Skin of body (tissue), 2 donors: ENCODE measurements around the gene ELF4. TPM values are rescaled to one million over a fixed set of nuclear protein-coding genes. Genes with fewer than 3 reads are reported as not detected.
A peak's percentile ranks its signal among the peaks of the same experiment; 100 is the strongest.

ENCODE experiments used
- DNase-seq: peaks from one replicate; lab custom pipeline; 2025; lab: John Stamatoyannopoulos, UW
- total RNA-seq: library from RNA; depleted of rRNA; stranded (reverse); fragments of >200 nt; gene quantifications from one replicate; pipeline ENCODE4 v1.2.3, GENCODE V29; 2014

ELF4 gene
- total RNA-seq, 1 donor from 2014 or later = 10.8 TPM

DNA sequence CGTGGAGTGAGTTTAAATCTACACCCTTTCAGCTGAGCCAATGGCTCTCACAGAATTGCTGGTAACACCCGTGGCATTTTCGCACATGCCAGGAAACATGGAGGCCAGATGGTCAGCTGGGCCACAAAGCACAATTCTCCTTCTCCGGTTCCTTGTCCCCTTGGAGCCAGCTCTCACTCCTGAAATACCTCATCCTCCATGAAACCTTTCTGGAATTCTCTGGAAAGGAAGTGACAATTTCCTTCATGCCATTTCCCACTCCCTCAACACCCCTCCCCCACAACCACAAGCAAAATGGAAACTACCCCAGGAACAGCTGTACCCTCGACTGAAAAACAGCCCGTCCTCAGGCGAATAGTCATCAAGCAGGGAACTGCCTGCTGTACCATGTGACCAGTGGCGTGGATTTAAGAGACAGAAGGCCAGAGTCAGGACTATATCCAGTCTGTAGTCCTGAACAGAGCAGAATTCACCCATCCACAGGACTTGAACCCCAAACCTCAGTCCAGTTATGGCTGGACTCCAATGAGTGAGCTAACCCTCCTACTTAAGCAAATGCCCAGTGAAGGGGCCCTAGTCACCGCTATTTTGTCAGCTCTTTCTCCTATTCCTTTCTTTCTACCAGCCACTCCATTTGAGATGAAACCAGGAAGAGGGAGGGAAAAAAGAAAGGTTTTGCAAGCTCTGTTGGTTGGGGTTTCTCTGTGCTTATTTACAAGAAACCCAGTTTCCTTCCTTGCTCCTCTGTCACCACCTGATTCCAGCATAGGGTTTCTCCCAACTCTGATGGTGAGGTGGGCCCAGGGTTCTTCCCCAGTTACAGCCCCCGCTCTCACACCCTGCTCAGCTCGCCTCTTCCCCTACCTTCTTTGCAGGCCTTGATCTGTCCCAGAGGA lies 24.5 kb downstream of the ELF4 start:
- DNase-seq = no peak

DNA sequence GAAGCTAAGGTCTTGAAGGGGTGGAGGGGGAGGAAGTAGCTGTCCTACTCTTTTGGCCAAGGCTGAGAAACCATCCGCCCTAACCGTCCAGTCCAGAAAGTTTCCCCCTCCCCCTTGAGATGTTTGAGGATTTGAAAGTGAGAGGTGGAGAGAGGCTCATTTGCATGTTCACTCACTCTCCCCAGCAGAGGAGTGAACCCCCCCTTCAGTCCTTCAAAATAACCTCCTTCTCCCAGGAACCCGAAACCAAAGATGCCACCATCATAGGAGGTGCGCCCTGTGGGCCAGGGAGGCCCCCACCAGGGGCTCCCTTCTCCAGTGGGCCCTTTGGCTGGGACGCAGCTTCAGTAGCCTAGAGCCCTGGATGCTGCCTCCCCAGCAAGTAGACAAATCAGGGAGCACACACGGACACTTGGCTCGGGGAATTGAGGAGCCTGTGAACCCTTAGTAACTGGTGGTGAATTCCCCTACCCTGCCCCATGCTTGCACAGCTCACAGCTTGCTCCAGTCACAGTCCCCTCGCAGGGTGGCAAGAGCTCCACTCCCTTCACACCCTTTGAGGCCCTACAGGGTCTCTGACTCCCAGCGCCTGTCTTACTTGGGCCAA lies 25.6 kb downstream of the ELF4 start:
- no peak for DNase-seq

DNA sequence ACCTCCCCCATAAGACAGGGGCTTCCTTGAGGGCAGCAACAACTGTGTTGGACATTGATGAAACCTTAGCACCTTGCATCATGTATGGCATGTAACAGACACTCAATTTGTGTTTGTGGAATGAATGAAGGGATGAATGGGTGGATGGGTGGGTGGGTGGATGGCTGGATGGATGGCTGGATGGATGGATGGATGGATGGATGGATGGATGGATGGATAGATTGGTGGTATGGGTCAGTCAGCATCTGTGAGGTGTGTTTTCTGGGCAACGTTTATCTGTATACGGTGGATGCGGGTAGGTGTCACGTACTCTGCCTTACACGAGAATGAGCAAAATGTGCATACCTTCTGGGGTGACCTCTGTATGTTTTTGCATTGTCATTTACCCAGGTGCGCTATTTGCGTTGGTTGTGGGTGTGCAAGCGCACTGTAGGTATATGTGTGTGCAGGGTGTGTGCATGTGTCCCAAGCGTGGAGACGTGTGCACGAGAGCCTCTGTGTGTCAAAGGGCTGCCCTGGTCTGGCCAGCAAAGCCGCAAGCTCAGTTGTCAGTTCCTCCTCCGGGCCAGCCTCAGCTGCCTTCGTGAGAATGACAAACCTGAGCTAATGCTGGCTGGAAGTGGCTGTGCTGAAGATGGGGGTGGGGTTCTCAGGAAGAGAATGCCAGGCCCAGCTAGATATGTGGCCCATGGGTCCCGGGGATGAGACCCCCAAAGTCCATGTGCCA lies 26.5 kb downstream of the ELF4 start:
- DNase-seq = no peak

DNA sequence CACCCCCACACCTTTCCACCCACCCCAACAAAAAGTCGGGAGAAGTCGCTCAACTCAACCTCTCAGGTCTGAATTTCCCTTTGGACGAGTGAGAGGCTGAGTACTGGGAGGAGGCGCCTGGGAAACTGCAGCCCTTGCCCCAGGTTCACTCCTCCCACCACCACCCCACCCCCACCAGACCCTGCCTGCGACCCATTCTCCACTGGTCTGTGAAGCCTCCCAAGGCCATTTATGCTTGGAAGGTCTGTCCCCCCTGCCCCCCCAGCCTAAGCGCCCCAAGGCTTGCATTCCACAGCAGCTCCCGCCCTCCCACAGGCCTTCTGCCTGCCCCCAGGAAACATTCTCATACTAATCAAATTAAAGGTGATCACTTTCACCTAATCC lies 27.2 kb downstream of the ELF4 start:
- DNase-seq = no peak

DNA sequence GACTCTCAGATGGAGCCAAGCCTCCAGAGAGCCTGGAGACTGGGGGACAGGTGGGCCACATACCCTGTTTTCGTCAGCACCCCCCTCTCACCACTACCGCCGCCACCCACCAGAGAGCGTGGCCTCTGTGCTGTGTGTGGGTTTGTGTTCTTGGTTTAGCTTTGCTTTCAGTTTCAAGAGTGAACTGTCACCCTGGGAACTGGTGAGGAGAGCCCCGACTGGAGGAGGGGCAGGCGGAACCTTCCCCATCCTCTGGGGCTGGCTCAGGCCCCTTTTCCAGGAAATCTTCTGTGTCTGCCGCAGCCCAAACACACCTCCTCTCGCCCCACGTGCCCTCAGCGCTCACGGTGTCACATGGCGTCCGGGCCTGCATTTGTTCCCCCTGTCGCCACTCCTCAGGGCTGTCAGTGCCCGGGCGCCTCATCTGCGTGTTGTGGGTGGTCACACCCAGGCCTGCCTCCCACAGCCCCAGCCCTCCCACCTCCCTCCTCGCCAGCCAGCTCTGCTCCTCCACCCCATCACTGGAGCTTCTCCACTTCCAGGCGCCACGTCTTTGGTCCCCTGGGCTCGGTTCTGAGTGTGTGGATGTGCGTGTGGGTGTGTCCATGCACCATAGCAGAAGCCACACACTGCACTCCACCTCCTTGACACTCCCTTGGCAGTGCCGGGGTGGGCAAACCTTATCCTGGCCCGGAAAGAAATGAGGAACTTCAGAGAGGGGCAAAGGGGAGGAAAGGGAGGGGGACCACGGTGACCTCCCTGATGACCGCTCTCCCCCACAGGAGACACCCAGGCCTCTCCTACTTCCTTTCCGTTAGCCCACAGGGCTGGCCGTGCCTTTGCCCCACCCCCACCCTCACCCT lies 27.8 kb downstream of the ELF4 start:
- DNase-seq = no peak

DNA sequence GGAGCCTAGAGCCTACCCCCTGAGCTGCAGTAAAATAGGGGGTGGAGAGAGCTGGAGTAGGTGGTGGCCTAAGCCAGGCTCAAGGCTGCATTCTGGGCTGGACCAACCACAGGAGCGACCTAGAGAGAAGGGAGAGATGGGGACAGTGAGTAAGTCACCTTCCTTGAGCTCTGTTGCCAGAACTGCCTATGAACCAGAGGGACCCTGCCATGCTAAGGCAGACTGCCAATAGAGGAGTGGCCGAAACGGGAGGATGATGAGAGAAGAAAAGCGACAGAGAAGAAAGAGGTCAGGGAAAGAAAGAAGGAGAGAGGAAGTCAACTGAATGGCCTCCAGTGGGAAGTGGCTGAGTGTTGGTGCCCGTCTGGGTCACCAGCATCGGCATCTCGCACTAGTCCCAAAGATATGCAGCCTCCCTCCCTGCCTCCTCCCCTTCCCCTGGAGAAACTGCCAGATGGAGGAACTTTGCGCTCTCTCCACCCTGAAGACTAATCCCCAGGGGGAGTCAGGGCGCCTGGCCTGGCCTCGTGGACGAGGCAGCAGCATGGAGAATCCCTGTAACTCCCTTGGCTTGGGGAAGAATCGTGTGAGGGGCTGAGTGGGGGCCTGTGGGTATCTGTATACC lies 28.8 kb downstream of the ELF4 start:
- no peak for DNase-seq

DNA sequence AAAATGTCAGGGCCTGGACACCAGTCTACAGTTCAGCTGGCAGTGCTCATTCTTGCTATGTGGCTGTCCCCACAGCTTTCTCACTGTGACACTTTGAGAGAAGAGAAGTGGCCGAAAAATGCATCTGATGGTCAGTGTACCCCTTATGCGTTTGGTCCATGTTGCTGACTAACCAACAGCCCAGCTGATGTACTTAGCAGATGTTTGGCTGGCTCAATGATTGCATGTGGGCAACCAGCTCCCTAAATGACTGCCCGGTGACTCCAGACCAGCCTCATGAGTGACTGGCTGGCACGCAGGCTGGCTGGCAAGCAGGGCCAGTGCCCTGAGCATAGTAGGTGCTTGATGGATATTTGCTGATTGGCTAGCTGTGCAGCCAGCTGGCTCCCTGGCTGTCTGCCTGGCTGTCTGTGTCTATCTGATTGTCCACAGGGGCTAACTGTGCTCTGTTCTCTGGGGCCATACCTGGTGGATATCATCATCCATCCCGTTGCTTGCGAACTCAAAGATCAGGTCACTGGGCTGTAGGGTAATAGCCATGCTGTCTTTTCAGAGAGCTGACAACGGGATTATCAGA lies 29.4 kb downstream of the ELF4 start:
- no peak for DNase-seq

DNA sequence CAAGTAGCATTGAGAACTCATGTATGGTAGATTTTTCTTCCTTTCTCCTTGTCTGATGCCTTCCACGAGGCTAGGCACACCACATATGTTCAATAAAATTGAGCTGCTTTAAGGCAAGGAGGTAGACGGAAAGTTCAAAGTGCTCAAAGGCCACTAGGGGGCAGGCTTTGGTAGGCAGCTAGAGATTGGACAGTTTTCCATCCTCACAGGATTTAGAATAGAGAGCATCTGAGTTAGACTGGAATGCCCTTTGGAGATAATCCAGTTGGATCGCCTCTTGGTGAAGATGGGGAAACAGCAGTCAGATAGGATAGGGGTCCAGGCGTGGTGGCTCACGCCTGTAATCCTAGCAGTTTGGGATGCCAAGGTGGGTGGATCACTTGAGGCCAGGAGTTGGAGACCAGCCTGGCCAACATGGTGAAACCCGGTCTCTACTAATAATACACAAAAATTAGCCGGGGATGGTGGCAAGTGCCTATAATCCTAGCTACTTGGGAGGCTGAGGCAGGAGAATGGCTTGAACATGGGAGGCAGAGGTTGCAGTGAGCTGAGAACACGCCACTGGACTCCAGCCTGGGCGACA lies 30.4 kb downstream of the ELF4 start:
- DNase-seq = peak; percentile 57

DNA sequence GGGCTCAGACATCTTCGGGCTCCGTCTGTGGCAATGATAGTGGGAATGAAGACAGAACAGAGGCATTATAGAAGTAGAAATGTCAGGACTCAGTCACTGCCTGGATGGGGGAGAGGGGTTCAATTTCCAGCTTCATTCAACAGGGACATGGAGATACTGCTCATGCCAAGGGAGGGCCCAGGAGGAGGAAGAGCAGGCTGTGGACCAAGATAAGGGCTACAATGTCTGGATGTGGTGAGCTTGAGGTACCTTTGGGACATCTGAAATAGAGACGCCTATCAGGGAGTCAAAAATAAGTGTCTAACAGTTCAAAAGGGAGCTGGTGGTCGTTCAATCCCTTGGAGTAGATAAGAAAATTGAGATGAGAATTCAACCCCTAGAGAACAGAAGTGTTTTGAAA lies 34.5 kb downstream of the ELF4 start:
- DNase-seq = no peak

DNA sequence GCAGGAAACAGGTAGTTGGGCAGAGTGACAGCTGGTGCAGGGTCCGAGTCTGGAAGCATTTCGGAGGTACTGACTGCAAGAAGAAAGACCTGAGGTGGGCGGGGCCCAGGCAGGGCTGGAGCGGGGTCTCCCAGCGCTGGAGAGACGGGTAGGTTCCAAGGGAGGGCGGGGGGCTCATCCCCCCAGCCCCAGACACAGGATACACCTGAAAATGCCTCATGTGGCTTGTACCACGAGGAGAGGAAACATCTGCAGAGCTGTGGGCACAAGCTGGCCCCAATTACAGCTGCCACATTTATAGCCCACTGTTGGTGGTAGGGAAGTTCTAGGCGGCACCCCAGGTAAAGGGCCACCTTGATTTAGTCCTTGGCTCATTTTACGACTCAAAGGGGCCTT lies 38.0 kb downstream of the ELF4 start:
- no peak for DNase-seq

DNA sequence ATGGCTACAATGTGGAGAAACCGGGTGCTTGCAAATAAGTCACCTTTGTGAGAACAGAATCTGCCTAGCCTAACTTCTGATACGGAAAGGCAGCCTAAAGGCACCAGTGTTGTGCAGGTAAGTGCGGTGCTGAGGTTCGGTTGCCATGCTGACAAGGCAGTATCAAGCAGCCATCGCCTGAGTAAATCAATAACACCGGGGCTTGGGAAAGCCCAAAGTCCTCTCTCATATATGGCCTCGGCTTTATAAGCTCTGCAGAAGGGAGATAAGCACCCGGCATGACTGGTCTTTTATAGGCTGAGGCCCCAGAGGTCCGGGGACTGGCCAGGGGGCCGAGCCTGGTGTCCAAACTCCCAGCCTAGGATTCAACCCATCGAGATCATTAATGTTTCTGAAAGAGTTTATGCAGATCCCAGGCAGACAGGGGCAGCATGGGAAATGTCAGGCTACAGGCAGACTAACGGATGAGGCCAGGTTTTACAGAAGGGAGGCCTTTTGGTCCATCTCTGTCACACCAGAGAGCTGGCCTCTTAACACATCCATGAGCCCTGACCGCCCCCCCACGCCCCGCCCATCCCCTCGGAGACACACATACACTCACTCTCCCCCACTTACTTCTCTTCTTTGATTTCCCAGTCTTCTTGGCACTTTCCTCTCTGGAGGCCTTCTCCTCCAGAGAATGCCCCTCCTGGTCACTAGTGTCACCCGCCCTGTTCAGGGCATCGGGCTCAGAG lies 38.5 kb downstream of the ELF4 start:
- no peak for DNase-seq

DNA sequence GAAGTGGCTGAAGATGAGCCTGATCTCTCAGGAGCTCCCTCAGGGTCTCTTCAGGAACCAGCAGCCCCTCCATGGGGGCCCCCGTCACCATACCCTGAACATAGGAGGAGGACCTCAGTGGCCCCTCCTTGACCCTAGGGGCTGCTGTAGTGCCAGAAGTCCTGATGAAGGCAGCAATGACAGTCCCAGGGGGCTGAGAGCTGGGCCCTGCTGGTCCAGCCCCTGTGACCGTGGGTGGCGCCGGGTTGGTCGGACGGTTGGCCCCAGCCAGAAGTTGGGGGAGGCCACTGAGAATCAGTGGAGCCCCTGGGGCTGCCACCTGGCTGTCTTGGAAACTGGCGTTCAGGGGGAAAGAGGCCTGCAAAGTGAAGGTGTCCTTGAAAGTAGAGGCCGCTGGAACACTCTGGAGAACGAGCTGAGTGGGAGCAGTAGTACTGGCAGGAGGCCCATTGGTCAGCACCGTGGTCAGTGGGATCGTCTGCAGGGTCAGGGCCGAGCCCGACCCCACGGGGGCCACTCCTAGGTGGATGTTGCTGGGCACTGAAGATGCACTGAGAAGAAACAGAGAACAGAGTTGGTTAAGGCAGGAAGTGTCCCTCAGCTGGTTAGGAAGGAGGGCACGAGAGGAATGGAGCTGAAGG lies 43.2 kb downstream of the ELF4 start:
- no peak for DNase-seq

DNA sequence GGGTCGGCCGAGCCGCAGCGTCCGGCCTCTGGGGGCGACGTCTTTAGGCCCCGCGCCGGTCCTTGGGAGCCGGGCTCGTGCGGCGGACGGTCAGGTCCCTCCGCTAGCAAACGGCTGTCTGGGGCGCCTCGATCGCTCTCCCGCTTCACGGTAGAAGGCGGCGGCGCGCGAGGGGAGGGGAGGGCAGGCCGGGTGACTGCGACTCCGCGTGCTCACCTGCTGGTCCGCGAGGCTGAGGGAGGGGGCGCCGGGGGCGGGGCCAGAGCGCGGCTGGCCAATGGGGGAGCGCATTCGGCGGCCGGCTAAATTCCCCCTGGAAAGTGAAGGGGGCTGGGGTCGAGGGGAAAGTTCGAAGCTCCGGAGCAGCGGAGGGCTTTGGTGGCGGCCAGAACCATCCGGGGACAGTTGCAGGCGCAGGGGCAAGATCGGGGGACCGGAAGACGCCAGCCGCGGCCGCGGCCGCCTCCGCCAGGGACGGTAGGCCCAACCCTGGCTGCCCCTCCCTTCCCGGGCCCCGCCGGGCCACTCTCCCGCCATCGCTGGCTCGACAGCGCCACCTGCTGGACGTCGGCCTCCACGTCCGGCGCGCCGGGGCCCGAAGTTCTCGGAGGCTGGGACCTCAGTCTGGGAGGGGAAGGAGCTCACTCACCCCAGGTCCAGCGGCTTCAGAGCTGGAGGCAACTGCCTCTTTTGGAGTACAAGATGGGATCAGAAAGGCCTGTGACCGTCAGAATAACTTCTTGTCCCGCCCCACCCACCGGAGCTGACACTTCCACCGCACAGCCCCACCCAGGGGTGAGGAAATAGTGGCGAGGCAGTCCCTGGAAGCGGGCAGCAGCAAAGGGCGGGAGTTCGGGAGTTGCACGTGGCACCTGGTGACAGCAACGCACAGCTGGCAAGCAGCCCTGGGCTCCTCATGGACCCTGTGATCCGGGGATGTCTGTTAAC lies 49.9 kb downstream of the ELF4 start:
- peak; percentile 14 for DNase-seq

DNA sequence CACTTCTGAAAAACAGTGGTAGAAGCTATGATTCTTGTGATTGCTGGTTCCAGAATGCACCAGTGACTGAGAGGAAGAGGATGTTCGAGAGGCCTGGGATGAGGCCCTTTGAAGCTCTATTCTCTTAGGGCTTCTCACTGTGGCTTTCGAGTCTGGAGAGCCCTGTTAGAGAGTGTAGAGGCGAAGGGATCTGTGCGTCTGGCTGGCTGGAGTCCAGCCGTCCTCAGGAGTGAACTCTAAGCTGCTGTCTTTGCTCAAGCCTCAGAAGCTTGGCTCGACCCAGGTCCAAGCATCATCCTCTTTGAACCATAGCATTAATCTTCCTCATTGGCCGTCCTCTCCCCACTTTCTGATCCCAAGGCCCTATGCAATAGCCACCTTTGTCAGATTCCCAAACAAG lies 51.6 kb downstream of the ELF4 start:
- DNase-seq = no peak

DNA sequence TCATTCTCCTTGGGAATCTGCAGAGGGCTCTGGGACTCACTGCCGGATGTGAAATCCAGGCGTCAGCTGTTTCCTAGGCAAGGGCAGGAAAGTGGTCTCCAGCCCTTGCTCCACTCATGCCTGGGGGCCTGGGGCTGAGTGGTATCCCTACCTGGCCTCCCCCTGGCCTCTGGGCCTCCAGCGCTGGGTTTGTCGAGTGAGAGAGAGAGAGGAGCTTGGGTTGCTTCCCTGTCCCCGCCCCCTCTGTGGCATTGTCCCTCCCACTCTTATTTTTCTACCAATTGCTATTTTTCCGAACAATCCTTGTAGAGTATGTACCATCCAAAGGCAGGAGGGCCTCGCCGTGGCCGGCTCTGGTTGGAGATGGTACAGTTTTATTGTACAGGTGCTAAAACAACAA lies 53.1 kb downstream of the ELF4 start:
- no peak for DNase-seq

DNA sequence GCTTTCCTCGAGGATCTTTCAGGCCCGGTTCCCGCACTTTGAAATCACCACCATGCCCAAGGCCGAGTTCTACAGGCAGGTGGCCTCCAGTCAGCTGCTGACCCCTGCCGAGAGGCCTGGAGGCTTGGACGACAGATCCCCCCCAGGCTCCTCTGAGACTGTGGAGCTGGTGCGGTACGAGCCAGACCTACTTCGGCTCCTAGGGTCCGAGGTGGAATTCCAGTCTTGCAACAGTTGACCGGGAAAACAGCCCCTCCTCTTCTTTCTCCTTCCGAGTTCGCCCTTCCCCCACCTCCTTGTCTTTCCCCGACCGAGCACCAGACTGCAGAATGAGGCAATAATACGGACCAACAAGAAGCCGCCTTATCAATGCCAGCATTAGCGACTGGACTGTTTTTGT lies 54.4 kb downstream of the ELF4 start:
- DNase-seq = no peak

DNA sequence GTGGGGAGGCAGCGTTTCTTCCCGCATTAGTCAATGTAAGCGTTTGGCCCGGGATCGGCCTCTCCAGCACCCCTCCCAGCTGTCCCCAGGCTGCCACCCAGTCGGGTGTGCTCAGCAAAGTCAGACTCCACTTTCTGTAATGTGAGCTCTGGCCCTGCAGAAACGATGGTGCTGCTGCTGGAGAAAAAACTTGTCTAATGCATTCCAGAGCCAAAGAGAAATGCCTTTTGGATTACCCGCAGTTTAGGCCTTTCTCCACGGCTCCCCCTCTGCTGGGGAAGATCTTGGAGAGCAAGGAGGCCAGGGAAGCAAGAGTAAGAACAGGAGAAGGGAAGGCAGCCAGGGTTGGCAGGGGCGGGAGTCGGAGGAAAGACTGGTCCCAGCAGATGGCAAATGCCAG lies 55.2 kb downstream of the ELF4 start:
- DNase-seq = peak; percentile 57

DNA sequence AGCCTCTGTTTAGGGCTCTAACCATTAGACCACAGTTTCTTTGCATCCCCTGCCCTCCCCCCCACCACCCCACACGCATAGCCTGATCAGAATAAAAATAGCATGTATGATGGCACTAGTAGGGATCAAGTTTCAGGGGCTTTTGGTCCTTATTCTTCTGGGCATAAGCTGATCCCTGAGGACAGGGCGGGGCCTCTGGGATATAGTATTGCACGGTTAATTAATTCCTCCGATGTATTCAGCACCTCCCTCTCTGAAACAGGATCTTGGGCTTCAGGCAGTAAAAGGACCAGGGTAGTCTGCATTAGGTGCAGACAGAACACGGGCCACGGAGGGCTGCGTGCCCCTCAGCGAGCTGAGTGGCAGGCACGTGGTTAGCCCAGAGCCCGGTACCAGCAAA lies 57.1 kb downstream of the ELF4 start:
- no peak for DNase-seq
